ENCODE data around the gene ACOXL. TPM values are rescaled to one million over a fixed set of nuclear protein-coding genes. Genes with fewer than 3 reads are reported as not detected.

Gene ACOXL
- total RNA-seq, 4 donors from 2014 or later: 0.55 to 5.2 (median 1.1) TPM; not detected in 1

GRCh38 chr2:111167076-111167862, 434.9 kb downstream of the ACOXL start:
- in situ Hi-C loops (cut with MboI; ENCODE audit: low pct_ligation_motif_present in 1 of 4, low pct_unique_long_range_greater_than_20kb in 1 of 4, low sequenced_read_pairs in 3 of 4): no loop called here
- TF ChIP-seq POLR2A (IDR thresholded peaks at IDR 0.05) (no peak), EP300 (IDR thresholded peaks at IDR 0.05; ENCODE audit: low read depth) (no peak), POLR2AphosphoS5 (IDR thresholded peaks at IDR 0.05) (no peak)
- TF ChIP-seq, protein P1, sequence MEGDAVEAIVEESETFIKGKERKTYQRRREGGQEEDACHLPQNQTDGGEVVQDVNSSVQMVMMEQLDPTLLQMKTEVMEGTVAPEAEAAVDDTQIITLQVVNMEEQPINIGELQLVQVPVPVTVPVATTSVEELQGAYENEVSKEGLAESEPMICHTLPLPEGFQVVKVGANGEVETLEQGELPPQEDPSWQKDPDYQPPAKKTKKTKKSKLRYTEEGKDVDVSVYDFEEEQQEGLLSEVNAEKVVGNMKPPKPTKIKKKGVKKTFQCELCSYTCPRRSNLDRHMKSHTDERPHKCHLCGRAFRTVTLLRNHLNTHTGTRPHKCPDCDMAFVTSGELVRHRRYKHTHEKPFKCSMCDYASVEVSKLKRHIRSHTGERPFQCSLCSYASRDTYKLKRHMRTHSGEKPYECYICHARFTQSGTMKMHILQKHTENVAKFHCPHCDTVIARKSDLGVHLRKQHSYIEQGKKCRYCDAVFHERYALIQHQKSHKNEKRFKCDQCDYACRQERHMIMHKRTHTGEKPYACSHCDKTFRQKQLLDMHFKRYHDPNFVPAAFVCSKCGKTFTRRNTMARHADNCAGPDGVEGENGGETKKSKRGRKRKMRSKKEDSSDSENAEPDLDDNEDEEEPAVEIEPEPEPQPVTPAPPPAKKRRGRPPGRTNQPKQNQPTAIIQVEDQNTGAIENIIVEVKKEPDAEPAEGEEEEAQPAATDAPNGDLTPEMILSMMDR (IDR thresholded peaks at IDR 0.05): no peak
- Histone ChIP-seq H3K27me3 (no peaks in the 10 kb centered on the region), H3K27ac (no peak overlapping the region), H3K36me3 (peaks cover 0 to 15% (median 0%) of the 10 kb centered on the region in 4 donors), H3K9me3 (no peaks in the 10 kb centered on the region), H3K4me1 (peaks cover 0 to 16% (median 9%) of the 10 kb centered on the region in 4 donors), H3K4me3 (no peak overlapping the region)
- 88% methylated on average over 1 to 9 of the region's 9 CpGs for WGBS, 2 donors (ENCODE audit: low coverage in 1 of 2)
- intact Hi-C loops (cut with DNase I; ENCODE audit: low total_unique reads): no loop called here
- no peak for DNase-seq

- no peak for DNase-seq
- H3K27me3 ChIP-seq: no peaks in the 10 kb centered on the region
- TF ChIP-seq EP300 (IDR thresholded peaks at IDR 0.05; ENCODE audit: low read depth): no peak
- TF ChIP-seq, protein P1 (IDR thresholded peaks at IDR 0.05): no peak
- no peak for TF ChIP-seq POLR2AphosphoS5 (IDR thresholded peaks at IDR 0.05)
- no peak for TF ChIP-seq POLR2A (IDR thresholded peaks at IDR 0.05)
- peaks cover 0 to 15% (median 0%) of the 10 kb centered on the region in 4 donors for H3K36me3 ChIP-seq
- H3K27ac ChIP-seq: no peak overlapping the region
- WGBS, 2 donors (ENCODE audit: low coverage in 1 of 2): 79 to 88% methylated on average over 4 of the region's 4 CpGs
- in situ Hi-C loops (cut with MboI; ENCODE audit: low pct_ligation_motif_present in 1 of 4, low pct_unique_long_range_greater_than_20kb in 1 of 4, low sequenced_read_pairs in 3 of 4): no loop called here
- no peaks in the 10 kb centered on the region for H3K9me3 ChIP-seq
- peaks cover 0 to 11% (median 7%) of the 10 kb centered on the region in 4 donors for H3K4me1 ChIP-seq
- intact Hi-C loops (cut with DNase I; ENCODE audit: low total_unique reads): no loop called here
- H3K4me3 ChIP-seq: no peak overlapping the region
Measured at GRCh38 chr2:111167863-111168162, 435.4 kb downstream of the ACOXL start.

Other genes with a start within 250 kb of the ACOXL start
- gene RGPD6, start 155.4 kb upstream of the ACOXL start, total RNA-seq: 10 to 100 TPM in 3 of 4 donors, 1 to 10 TPM in 1; 9.0 to 46.5 (median 36.0) TPM
- 10 to 100 TPM in 1 of 4 donors, 1 to 10 TPM in 3; 1.3 to 15.1 (median 4.0) TPM for gene BUB1, start 54.5 kb upstream of the ACOXL start, total RNA-seq

All from transverse colon (tissue), 4 donors.